ENCODE measurements around the gene HMGXB4.
"Not testable (repeated sequence)": the region's sequence is repeated elsewhere in the genome, so short reads cannot be mapped to it uniquely, and the experiment has no call there.

Gene HMGXB4

GRCh38 chr22:35257321-35258190 lies at the start of gene HMGXB4:
Gene HMGXB4 (plus strand): TSS chr22:35257493. CDS start chr22:35262391, 4,898 bp downstream.
- DNase-seq, result peak; percentile 81

GRCh38 chr22:35208003-35208402 lies 49.3 kb upstream of the HMGXB4 start:
- no peak for DNase-seq

- DNase-seq, result no peak
Observed at GRCh38 chr22:35209203-35209602, 48.1 kb upstream of the HMGXB4 start.

- no peak for DNase-seq
Observed at GRCh38 chr22:35212009-35212408, 45.3 kb upstream of the HMGXB4 start.

- no peak for DNase-seq
Observed at GRCh38 chr22:35212996-35213395, 44.3 kb upstream of the HMGXB4 start.

- DNase-seq, result no peak
Observed at GRCh38 chr22:35214968-35215367, 42.3 kb upstream of the HMGXB4 start.

- no peak for DNase-seq
Observed at GRCh38 chr22:35215993-35216392, 41.3 kb upstream of the HMGXB4 start.

GRCh38 chr22:35217527-35217926 lies 39.8 kb upstream of the HMGXB4 start:
- DNase-seq, result no peak

GRCh38 chr22:35218079-35218478 lies 39.2 kb upstream of the HMGXB4 start:
- no peak for DNase-seq

- DNase-seq, result no peak
Observed at GRCh38 chr22:35219012-35219411, 38.3 kb upstream of the HMGXB4 start.

- no peak for DNase-seq
Observed at GRCh38 chr22:35220221-35220620, 37.1 kb upstream of the HMGXB4 start.

GRCh38 chr22:35225010-35225409 lies 32.3 kb upstream of the HMGXB4 start:
- DNase-seq, result no peak

- no peak for DNase-seq
Observed at GRCh38 chr22:35226958-35227647, 30.2 kb upstream of the HMGXB4 start.

- DNase-seq, result no peak
Observed at GRCh38 chr22:35229865-35230264, 27.4 kb upstream of the HMGXB4 start.

GRCh38 chr22:35230417-35230816 lies 26.9 kb upstream of the HMGXB4 start:
- no peak for DNase-seq

- no peak for DNase-seq
Observed at GRCh38 chr22:35230839-35231584, 26.3 kb upstream of the HMGXB4 start.

GRCh38 chr22:35231585-35232084 lies 25.7 kb upstream of the HMGXB4 start:
- peak; percentile 55 for DNase-seq

- not testable (repeated sequence) for DNase-seq
Observed at GRCh38 chr22:35238749-35239148, 18.5 kb upstream of the HMGXB4 start.

- DNase-seq, result not testable (repeated sequence)
Observed at GRCh38 chr22:35244507-35244906, 12.8 kb upstream of the HMGXB4 start.

GRCh38 chr22:35250156-35250555 lies 7.1 kb upstream of the HMGXB4 start:
- DNase-seq, result no peak

- DNase-seq, result no peak
Observed at GRCh38 chr22:35253946-35254345, 3.3 kb upstream of the HMGXB4 start.

GRCh38 chr22:35257002-35257320 lies 332 bp upstream of the HMGXB4 start:
- no peak for DNase-seq

Data from activated CD4-positive, alpha-beta T cell treated with anti-CD3 and anti-CD28 coated beads for 1 hour (primary cell).